OCI-LY3 (cell line): ENCODE measurements around the gene SFXN2.
"Not testable (repeated sequence)": the region's sequence is repeated elsewhere in the genome, so short reads cannot be mapped to it uniquely, and the experiment has no call there.

Source experiments
- H2AFZ ChIP-seq: fragments of 200-600, 300-600 bp; shearing (Covaris generic); 2 replicates; pipeline ENCODE4 v1.6.0; 2014; ENCODE audit warnings: antibody characterized with exemption, low read depth, low read length
- H3K27ac ChIP-seq: fragments of 200-600, 300-600 bp; sonication (generic); 2 replicates; pipeline ENCODE4 v1.5.1; 2014; ENCODE audit warnings: mild to moderate bottlenecking, low read length, moderate library complexity, mixed read lengths
- H3K27me3 ChIP-seq: fragments of 200-600, 300-600 bp; sonication (generic); 2 replicates; pipeline ENCODE4 v1.6.1; 2014; ENCODE audit warnings: low read depth, low read length, mixed read lengths
- H3K36me3 ChIP-seq: fragments of 200-600, 300-600 bp; sonication (generic); replicated peaks from 2 replicates; pipeline ENCODE3; 2014; ENCODE audit warnings: low read depth, low read length, mixed read lengths
- H3K4me1 ChIP-seq: fragments of 300-600, 200-600 bp; sonication (generic); 2 replicates; pipeline ENCODE4 v1.6.1; 2014; ENCODE audit warnings: low read length, mixed read lengths
- H3K4me2 ChIP-seq: fragments of 200-600, 300-600 bp; sonication (generic); 2 replicates; pipeline ENCODE4 v1.6.1; 2014; ENCODE audit warnings: low read length, mixed read lengths
- H3K4me3 ChIP-seq: fragments of 300-600, 200-600 bp; sonication (generic); 2 replicates; pipeline ENCODE4 v1.5.1; 2014; ENCODE audit warnings: antibody characterized with exemption, mild to moderate bottlenecking, low read length, moderate library complexity
- H3K79me2 ChIP-seq: fragments of 300-600, 200-600 bp; shearing (Covaris generic); 2 replicates; pipeline ENCODE4 v1.6.1; 2014; ENCODE audit warnings: mild to moderate bottlenecking, low read length, mixed read lengths
- H3K9ac ChIP-seq: fragments of 300-600, 200-600 bp; shearing (Covaris generic); 2 replicates; pipeline ENCODE4 v1.6.0; 2014; ENCODE audit warnings: mild to moderate bottlenecking, low read length, moderate library complexity
- H3K9me3 ChIP-seq: fragments of 200-600, 300-600 bp; shearing (Covaris generic); 2 replicates; pipeline ENCODE4 v1.6.1; 2014; ENCODE audit warnings: low read length, mixed read lengths; ENCODE audit not compliant: insufficient read depth
- H4K20me1 ChIP-seq: fragments of 200-600, 300-600 bp; sonication (generic); 2 replicates; pipeline ENCODE4 v1.6.1; 2016; ENCODE audit warnings: low read length, mixed read lengths; ENCODE audit not compliant: insufficient read depth
- CTCF ChIP-seq: fragments of 200-600, 300-600 bp; sonication (generic); IDR thresholded peaks from 2 replicates; pipeline ENCODE4 v1.5.1; 2014; ENCODE audit warnings: antibody characterized with exemption, low read length, low read depth
- EZH2phosphoT487 ChIP-seq: fragments of 200-600 bp; shearing (Covaris generic); IDR thresholded peaks from 2 replicates; pipeline ENCODE4 v1.6.1; 2018; ENCODE audit warnings: antibody characterized with exemption, mixed run types, low read depth

SFXN2 gene

GRCh38 chr10:102758240-102758932, 44.0 kb downstream of the SFXN2 start:
- no peaks in the 10 kb centered on the region for H3K27me3 ChIP-seq
- no peak for TF ChIP-seq EZH2phosphoT487
- TF ChIP-seq CTCF: no peak
- no peak overlapping the region for H2AFZ ChIP-seq
- no peak overlapping the region for H3K27ac ChIP-seq
- no peak overlapping the region for H3K4me3 ChIP-seq
- H3K4me1 ChIP-seq: no peaks in the 10 kb centered on the region; the same call in 1 of the 2 replicates
- H3K9me3 ChIP-seq: no peaks in the 10 kb centered on the region
- no peak overlapping the region for H3K4me2 ChIP-seq
- no peaks in the 10 kb centered on the region for H3K79me2 ChIP-seq
- H4K20me1 ChIP-seq: peaks cover 2% of the 10 kb centered on the region; the same call in 1 of the 2 replicates
- no peak overlapping the region for H3K9ac ChIP-seq
- no peaks in the 10 kb centered on the region for H3K36me3 ChIP-seq

GRCh38 chr10:102758933-102759262, 44.5 kb downstream of the SFXN2 start:
- H3K9ac ChIP-seq, H2AFZ ChIP-seq, H3K27ac ChIP-seq, H3K9me3 ChIP-seq, H3K27me3 ChIP-seq, H3K4me2 ChIP-seq, H3K79me2 ChIP-seq, H4K20me1 ChIP-seq, H3K4me1 ChIP-seq, H3K36me3 ChIP-seq, H3K4me3 ChIP-seq: not testable (repeated sequence)

- Histone ChIP-seq H3K36me3 (no peaks in the 10 kb centered on the region), H3K27me3 (no peaks in the 10 kb centered on the region), H3K9me3 (no peaks in the 10 kb centered on the region), H3K4me2 (no peak overlapping the region), H3K9ac (no peak overlapping the region), H3K79me2 (no peaks in the 10 kb centered on the region), H3K4me3 (no peak overlapping the region), H4K20me1 (no peaks in the 10 kb centered on the region; the same call in 1 of the 2 replicates), H3K27ac (no peak overlapping the region), H3K4me1 (no peaks in the 10 kb centered on the region; the same call in 1 of the 2 replicates), H2AFZ (no peak overlapping the region)
- TF ChIP-seq EZH2phosphoT487: no peak
- TF ChIP-seq CTCF: no peak
Measured at GRCh38 chr10:102759497-102760210, 45.2 kb downstream of the SFXN2 start.

GRCh38 chr10:102761981-102762380, 47.5 kb downstream of the SFXN2 start:
- Histone ChIP-seq H3K9ac (no peak overlapping the region), H3K27me3 (no peaks in the 10 kb centered on the region), H3K79me2 (no peaks in the 10 kb centered on the region), H4K20me1 (no peaks in the 10 kb centered on the region), H3K4me3 (no peak overlapping the region), H2AFZ (no peak overlapping the region), H3K4me1 (peaks cover 2% of the 10 kb centered on the region), H3K27ac (no peak overlapping the region), H3K9me3 (no peaks in the 10 kb centered on the region), H3K36me3 (no peaks in the 10 kb centered on the region), H3K4me2 (no peak overlapping the region)
- no peak for TF ChIP-seq EZH2phosphoT487
- TF ChIP-seq CTCF: no peak
